ENCODE measurements around the gene RETREG2. TPM values are rescaled to one million over a fixed set of nuclear protein-coding genes. Genes with fewer than 3 reads are reported as not detected.

Gene RETREG2
- total RNA-seq, 3 donors from 2014 or later (not counting 1 experiment from before 2014, with no cell fraction given), result 77.0 to 81.9 (median 79.0) TPM

GRCh38 chr2:219205165-219205538, 27.1 kb downstream of the RETREG2 start:
- no peaks in the 10 kb centered on the region for H3K27me3 ChIP-seq (ENCODE audit: control insufficient read depth, insufficient read depth, low read length)
- no peak overlapping the region for H3K4me3 ChIP-seq (ENCODE audit: low read length)
- no peak for TF ChIP-seq CTCF (IDR thresholded peaks at IDR 0.05)
- peaks cover 43% of the 10 kb centered on the region for H3K4me1 ChIP-seq (ENCODE audit: control insufficient read depth, insufficient read depth, low read length)
- peaks cover 17% of the 10 kb centered on the region for H3K36me3 ChIP-seq (ENCODE audit: control insufficient read depth, insufficient read depth, low read length)
- H3K4me1 Mint-ChIP-seq, result peaks cover 25 to 32% of the 10 kb centered on the region in 2 donors
- WGBS (ENCODE audit: insufficient coverage), result 100% methylated on average over 4 of the region's 5 CpGs
- peak overlapping the region; percentile 56 for H3K4me3 Mint-ChIP-seq
- H3K36me3 Mint-ChIP-seq, result no peaks in the 10 kb centered on the region
- H3K27me3 Mint-ChIP-seq (ENCODE audit: low read depth in 2 of 2), result no peaks in the 10 kb centered on the region
- intact Hi-C loops (cut with micrococcal nuclease), result no loop called here
- DNase-seq (no peak), ATAC-seq (no peak)
- H3K9me3 Mint-ChIP-seq, result no peaks in the 10 kb centered on the region
- no peaks in the 10 kb centered on the region for H3K9me3 ChIP-seq (ENCODE audit: control insufficient read depth, insufficient read depth, low read length)
- H3K27ac Mint-ChIP-seq, result peak overlapping the region; percentile 92 to 98
- no peak overlapping the region for H3K27ac ChIP-seq (ENCODE audit: low read length)

- DNase-seq, result no peak
- ATAC-seq, result no peak
- no peaks in the 10 kb centered on the region for H3K27me3 ChIP-seq (ENCODE audit: control insufficient read depth, insufficient read depth, low read length)
- H3K27ac Mint-ChIP-seq, result peak overlapping the region; percentile 92 to 98
- H3K36me3 Mint-ChIP-seq, result no peaks in the 10 kb centered on the region
- H3K4me1 ChIP-seq (ENCODE audit: control insufficient read depth, insufficient read depth, low read length), result peaks cover 47% of the 10 kb centered on the region
- H3K4me3 Mint-ChIP-seq, result peak overlapping the region; percentile 90
- H3K4me1 Mint-ChIP-seq, result peaks cover 20 to 27% of the 10 kb centered on the region in 2 donors
- no peak for TF ChIP-seq CTCF (IDR thresholded peaks at IDR 0.05)
- H3K4me3 ChIP-seq (ENCODE audit: low read length), result peak overlapping the region; percentile 64
- no peaks in the 10 kb centered on the region for H3K9me3 Mint-ChIP-seq
- no peaks in the 10 kb centered on the region for H3K9me3 ChIP-seq (ENCODE audit: control insufficient read depth, insufficient read depth, low read length)
- intact Hi-C loops (cut with micrococcal nuclease), result loop anchor here (1.0 kb wide), 4 partner anchors 23 to 73 kb away; partner anchors contain the start of genes ANKZF1, ATG9A, DNAJB2 and NHEJ1
- no peaks in the 10 kb centered on the region for H3K27me3 Mint-ChIP-seq (ENCODE audit: low read depth in 2 of 2)
- 20% methylated on average over 6 of the region's 7 CpGs for WGBS (ENCODE audit: insufficient coverage)
- peaks cover 17% of the 10 kb centered on the region for H3K36me3 ChIP-seq (ENCODE audit: control insufficient read depth, insufficient read depth, low read length)
- peak overlapping the region; percentile 91 for H3K27ac ChIP-seq (ENCODE audit: low read length)
Measured at GRCh38 chr2:219205981-219206327, 27.9 kb downstream of the RETREG2 start.

GRCh38 chr2:219206328-219207133, 28.5 kb downstream of the RETREG2 start, which contains the start of gene ZFAND2B:
TSS of gene ZFAND2B (plus strand) at chr2:219206782. CDS start at chr2:219206988, 206 bp downstream.
- no peak for TF ChIP-seq CTCF (IDR thresholded peaks at IDR 0.05)
- no peaks in the 10 kb centered on the region for H3K9me3 ChIP-seq (ENCODE audit: control insufficient read depth, insufficient read depth, low read length)
- peaks cover 52% of the 10 kb centered on the region for H3K4me1 ChIP-seq (ENCODE audit: control insufficient read depth, insufficient read depth, low read length)
- no peaks in the 10 kb centered on the region for H3K27me3 Mint-ChIP-seq (ENCODE audit: low read depth in 2 of 2)
- WGBS (ENCODE audit: insufficient coverage), result under 1% methylated on average over 76 of the region's 76 CpGs
- peaks cover 24 to 32% of the 10 kb centered on the region in 2 donors for H3K4me1 Mint-ChIP-seq
- peak within 1 kb of the TSS; percentile 90 for H3K4me3 Mint-ChIP-seq
- peak; percentile 92 to 98 (median 92) for ATAC-seq
- H3K27ac Mint-ChIP-seq, result peak within 1 kb of the TSS; percentile 92 to 98
- H3K27me3 ChIP-seq (ENCODE audit: control insufficient read depth, insufficient read depth, low read length), result no peaks in the 10 kb centered on the region
- intact Hi-C loops (cut with micrococcal nuclease), result loop anchor here (1.0 kb wide), 4 partner anchors 23 to 73 kb away; partner anchors contain the start of genes ANKZF1, ATG9A, DNAJB2 and NHEJ1
- peak; percentile 96 to 98 for DNase-seq
- peak within 1 kb of the TSS; percentile 92 for H3K27ac ChIP-seq (ENCODE audit: low read length)
- no peaks in the 10 kb centered on the region for H3K9me3 Mint-ChIP-seq
- H3K36me3 ChIP-seq (ENCODE audit: control insufficient read depth, insufficient read depth, low read length), result peaks cover 17% of the 10 kb centered on the region
- H3K4me3 ChIP-seq (ENCODE audit: low read length), result peak within 1 kb of the TSS; percentile 64
- H3K36me3 Mint-ChIP-seq, result no peaks in the 10 kb centered on the region
